OCI-LY7 (cell line): ENCODE data around the gene ECHDC1.

ENCODE experiments used
- CTCF ChIP-seq: fragments of 200-600 bp; sonication (generic); conservative IDR thresholded peaks from 2 replicates; pipeline ENCODE4 v1.5.1; 2014; ENCODE audit warnings: mild to moderate bottlenecking, antibody characterized with exemption, low read length, moderate library complexity, mixed read lengths
- EZH2phosphoT487 ChIP-seq: fragments of 200-600 bp; sonication (generic); IDR thresholded peaks from 2 replicates; pipeline ENCODE4 v1.6.1; 2018; ENCODE audit warnings: low read depth, borderline replicate concordance, mild to moderate bottlenecking, mixed run types, antibody characterized with exemption, low read length, moderate library complexity, mixed read lengths

GRCh38 chr6:127348028-127348661, 4.7 kb upstream of the ECHDC1 start:
- no peak for TF ChIP-seq CTCF
- TF ChIP-seq EZH2phosphoT487 = no peak
